D721Med (cell line): ENCODE measurements around the gene RWDD4.

ENCODE experiments used
- DNase-seq: peaks from one replicate; pipeline ENCODE4 v3.0.0; 2011; ENCODE audit warnings: low spot score; ENCODE audit not compliant: insufficient read length
- FAIRE-seq: peaks from 2 replicates; lab custom pipeline; 2011; peaks lifted over from hg19 to GRCh38; lab: Jason Lieb, UNC
- TF ChIP-seq, protein P1 (sequence below): IDR thresholded peaks from 2 replicates; pipeline ENCODE4 v1.5.1; 2012; ENCODE audit warnings: mild to moderate bottlenecking, control low read depth; ENCODE audit not compliant: insufficient read depth; ENCODE audit errors: missing control alignments

The RWDD4 gene

DNA sequence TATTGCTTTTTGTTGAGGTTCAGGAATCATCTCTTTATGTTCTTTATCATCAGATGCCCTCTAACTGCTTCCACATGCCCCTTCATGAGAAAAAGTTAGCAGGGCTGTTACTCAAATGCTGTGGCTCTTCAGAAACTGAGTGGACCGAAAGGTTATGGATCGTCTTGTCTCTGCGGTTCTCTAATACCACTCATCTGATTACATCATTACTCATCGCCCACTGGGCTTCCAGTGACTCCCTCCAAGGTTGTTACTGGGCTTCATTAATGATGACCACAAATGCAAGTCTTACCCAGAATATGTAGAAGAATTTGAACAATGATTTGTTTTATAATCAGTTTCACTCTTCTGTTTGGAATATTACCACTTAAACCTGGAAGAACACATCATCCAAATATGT is 67.7 kb downstream of the RWDD4 start:
- no peak for DNase-seq
- TF ChIP-seq, protein P1, sequence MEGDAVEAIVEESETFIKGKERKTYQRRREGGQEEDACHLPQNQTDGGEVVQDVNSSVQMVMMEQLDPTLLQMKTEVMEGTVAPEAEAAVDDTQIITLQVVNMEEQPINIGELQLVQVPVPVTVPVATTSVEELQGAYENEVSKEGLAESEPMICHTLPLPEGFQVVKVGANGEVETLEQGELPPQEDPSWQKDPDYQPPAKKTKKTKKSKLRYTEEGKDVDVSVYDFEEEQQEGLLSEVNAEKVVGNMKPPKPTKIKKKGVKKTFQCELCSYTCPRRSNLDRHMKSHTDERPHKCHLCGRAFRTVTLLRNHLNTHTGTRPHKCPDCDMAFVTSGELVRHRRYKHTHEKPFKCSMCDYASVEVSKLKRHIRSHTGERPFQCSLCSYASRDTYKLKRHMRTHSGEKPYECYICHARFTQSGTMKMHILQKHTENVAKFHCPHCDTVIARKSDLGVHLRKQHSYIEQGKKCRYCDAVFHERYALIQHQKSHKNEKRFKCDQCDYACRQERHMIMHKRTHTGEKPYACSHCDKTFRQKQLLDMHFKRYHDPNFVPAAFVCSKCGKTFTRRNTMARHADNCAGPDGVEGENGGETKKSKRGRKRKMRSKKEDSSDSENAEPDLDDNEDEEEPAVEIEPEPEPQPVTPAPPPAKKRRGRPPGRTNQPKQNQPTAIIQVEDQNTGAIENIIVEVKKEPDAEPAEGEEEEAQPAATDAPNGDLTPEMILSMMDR: no peak
- no peak for FAIRE-seq
